SK-N-SH treated with all-trans-retinoic acid at 6 μM for 48 hours (cell line): ENCODE measurements around the gene PARVB.

ENCODE experiments used
- ATAC-seq: fragments of 200-7000 bp; cut with Tn5 transposase; 3 replicates; pipeline ENCODE4 v1.9.1; 2020; ENCODE audit warnings: mild to moderate bottlenecking, moderate library complexity
- ARNTL ChIP-seq: fragments of 450-650 bp; formaldehyde crosslinking; IDR thresholded peaks from 2 replicates; pipeline ENCODE4 v1.5.0; 2020; ENCODE audit warnings: low read depth, mild to moderate bottlenecking, moderate library complexity, borderline replicate concordance
- BACH2 ChIP-seq: fragments of 250-450 bp; sonication (Bioruptor Pico); IDR thresholded peaks from 2 replicates; pipeline ENCODE4 v1.9.0; 2021; ENCODE audit warnings: mild to moderate bottlenecking, borderline replicate concordance
- CSDC2 ChIP-seq: fragments of 250-450 bp; sonication (Bioruptor Pico); IDR thresholded peaks from 2 replicates; pipeline ENCODE4 v1.5.0; 2020; ENCODE audit warnings: mild to moderate bottlenecking, moderate library complexity
- GLIS3 ChIP-seq: fragments of 250-450 bp; sonication (Bioruptor Pico); IDR thresholded peaks from 2 replicates; pipeline ENCODE4 v1.5.0; 2020; ENCODE audit warnings: mild to moderate bottlenecking, moderate library complexity
- ISL1 ChIP-seq: fragments of 250-450 bp; sonication (Bioruptor Pico); IDR thresholded peaks from 2 replicates; pipeline ENCODE4 v2.1.2; 2022; ENCODE audit warnings: mild to moderate bottlenecking, moderate library complexity
- OSR1 ChIP-seq: fragments of 250-450 bp; sonication (Bioruptor Pico); IDR thresholded peaks from 2 replicates; pipeline ENCODE4 v1.8.0; 2022; ENCODE audit warnings: moderate library complexity, mild to moderate bottlenecking, inconsistent platforms
- RARB ChIP-seq: fragments of 250-450 bp; sonication (Bioruptor Pico); IDR thresholded peaks from 2 replicates; pipeline ENCODE4 v1.8.0; 2021; ENCODE audit warnings: mild to moderate bottlenecking, moderate library complexity
- SNAI2 ChIP-seq: fragments of 250-450 bp; sonication (Bioruptor Pico); IDR thresholded peaks from 2 replicates; pipeline ENCODE4 v1.5.0; 2020; ENCODE audit warnings: mild to moderate bottlenecking, moderate library complexity
- TCF4 ChIP-seq: fragments of 250-450 bp; sonication (Bioruptor Pico); IDR thresholded peaks from 2 replicates; pipeline ENCODE4 v1.8.0; 2021; ENCODE audit warnings: mild to moderate bottlenecking, moderate library complexity, borderline replicate concordance
- ZC3H10 ChIP-seq: fragments of 250-450 bp; sonication (Bioruptor Pico); IDR thresholded peaks from 2 replicates; pipeline ENCODE4 v1.5.1; 2021; ENCODE audit warnings: mild to moderate bottlenecking, moderate library complexity
- ZFP3 ChIP-seq: fragments of 250-450 bp; sonication (Bioruptor Pico); IDR thresholded peaks from 2 replicates; pipeline ENCODE4 v1.5.0; 2020; ENCODE audit warnings: mild to moderate bottlenecking, moderate library complexity
- ZFP30 ChIP-seq: fragments of 450-650 bp; formaldehyde crosslinking; IDR thresholded peaks from 2 replicates; pipeline ENCODE4 v1.5.0; 2022; ENCODE audit warnings: mild to moderate bottlenecking, moderate library complexity
- ZNF565 ChIP-seq: fragments of 450-650 bp; formaldehyde crosslinking; conservative IDR thresholded peaks from 2 replicates; pipeline ENCODE4 v1.5.0; 2020; ENCODE audit warnings: low read depth, mild to moderate bottlenecking, moderate library complexity
- TF ChIP-seq, protein P1 (sequence below): fragments of 250-450 bp; sonication (Bioruptor Pico); IDR thresholded peaks from 2 replicates; pipeline ENCODE4 v1.5.1; 2021; ENCODE audit warnings: mild to moderate bottlenecking, moderate library complexity
- TF ChIP-seq, protein P2 (sequence below): fragments of 250-450 bp; sonication (Bioruptor Pico); IDR thresholded peaks from 2 replicates; pipeline ENCODE4 v1.8.0; 2020; ENCODE audit warnings: mild to moderate bottlenecking, moderate library complexity, borderline replicate concordance
- TF ChIP-seq, protein P3 (sequence below): fragments of 250-450 bp; sonication (Bioruptor Pico); IDR thresholded peaks from 2 replicates; pipeline ENCODE4 v1.8.0; 2021; ENCODE audit warnings: low read depth, mild to moderate bottlenecking, moderate library complexity, borderline replicate concordance
- TF ChIP-seq, protein P4 (sequence below): fragments of 250-450 bp; sonication (Bioruptor Pico); IDR thresholded peaks from 2 replicates; pipeline ENCODE4 v1.5.0; 2020; ENCODE audit warnings: mild to moderate bottlenecking, moderate library complexity

Gene PARVB

DNA sequence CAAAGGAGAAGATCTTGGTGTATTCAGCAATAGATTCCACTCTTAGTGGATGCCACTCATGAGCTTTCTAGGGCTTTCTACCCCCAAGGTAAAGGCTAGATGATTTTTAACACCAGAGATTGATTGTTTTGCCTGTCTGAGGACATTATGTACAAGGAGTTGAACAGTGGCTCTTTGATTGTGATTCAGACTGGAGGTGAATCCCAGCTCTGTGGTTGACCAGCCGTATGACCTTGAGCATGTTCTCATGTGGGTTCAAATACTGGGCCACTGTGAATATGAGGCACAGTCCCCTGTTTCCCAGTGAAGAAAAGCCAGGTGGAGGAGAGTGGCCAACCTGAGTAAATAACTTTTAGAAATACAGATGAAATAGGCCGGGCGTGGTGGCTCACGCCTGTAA, 24.0 kb upstream of the PARVB start:
- ATAC-seq = no peak
- no peak for TF ChIP-seq CSDC2
- TF ChIP-seq SNAI2 (CRISPR knock-in tag) = no peak
- TF ChIP-seq, protein P1, sequence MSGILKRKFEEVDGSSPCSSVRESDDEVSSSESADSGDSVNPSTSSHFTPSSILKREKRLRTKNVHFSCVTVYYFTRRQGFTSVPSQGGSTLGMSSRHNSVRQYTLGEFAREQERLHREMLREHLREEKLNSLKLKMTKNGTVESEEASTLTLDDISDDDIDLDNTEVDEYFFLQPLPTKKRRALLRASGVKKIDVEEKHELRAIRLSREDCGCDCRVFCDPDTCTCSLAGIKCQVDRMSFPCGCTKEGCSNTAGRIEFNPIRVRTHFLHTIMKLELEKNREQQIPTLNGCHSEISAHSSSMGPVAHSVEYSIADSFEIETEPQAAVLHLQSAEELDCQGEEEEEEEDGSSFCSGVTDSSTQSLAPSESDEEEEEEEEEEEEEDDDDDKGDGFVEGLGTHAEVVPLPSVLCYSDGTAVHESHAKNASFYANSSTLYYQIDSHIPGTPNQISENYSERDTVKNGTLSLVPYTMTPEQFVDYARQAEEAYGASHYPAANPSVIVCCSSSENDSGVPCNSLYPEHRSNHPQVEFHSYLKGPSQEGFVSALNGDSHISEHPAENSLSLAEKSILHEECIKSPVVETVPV (CRISPR knock-in tag) = no peak
- TF ChIP-seq TCF4 (CRISPR knock-in tag) = no peak
- TF ChIP-seq, protein P2, sequence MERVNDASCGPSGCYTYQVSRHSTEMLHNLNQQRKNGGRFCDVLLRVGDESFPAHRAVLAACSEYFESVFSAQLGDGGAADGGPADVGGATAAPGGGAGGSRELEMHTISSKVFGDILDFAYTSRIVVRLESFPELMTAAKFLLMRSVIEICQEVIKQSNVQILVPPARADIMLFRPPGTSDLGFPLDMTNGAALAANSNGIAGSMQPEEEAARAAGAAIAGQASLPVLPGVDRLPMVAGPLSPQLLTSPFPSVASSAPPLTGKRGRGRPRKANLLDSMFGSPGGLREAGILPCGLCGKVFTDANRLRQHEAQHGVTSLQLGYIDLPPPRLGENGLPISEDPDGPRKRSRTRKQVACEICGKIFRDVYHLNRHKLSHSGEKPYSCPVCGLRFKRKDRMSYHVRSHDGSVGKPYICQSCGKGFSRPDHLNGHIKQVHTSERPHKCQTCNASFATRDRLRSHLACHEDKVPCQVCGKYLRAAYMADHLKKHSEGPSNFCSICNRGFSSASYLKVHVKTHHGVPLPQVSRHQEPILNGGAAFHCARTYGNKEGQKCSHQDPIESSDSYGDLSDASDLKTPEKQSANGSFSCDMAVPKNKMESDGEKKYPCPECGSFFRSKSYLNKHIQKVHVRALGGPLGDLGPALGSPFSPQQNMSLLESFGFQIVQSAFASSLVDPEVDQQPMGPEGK (CRISPR knock-in tag) = no peak
- TF ChIP-seq OSR1 (CRISPR knock-in tag) = no peak
- no peak for TF ChIP-seq RARB (CRISPR knock-in tag)

DNA sequence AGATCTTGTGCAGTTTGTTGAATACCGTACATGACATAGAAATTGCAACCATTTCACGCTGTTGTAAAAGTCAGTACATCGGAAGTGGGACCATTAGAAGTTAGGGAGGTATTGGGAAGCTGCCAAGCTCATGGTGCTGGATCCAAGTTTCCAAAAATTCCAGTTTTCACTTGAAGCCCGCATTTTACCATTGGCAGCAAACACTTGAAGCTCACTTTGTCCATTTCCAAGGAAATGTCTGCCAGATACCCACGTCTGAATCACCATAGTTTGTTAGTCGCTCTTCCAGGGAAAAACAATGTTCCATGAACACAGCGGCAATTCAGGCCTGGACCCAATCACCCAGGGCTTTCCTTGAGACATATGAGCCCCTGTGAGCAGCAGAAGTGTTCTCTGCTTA, 22.6 kb upstream of the PARVB start:
- ATAC-seq = no peak
- TF ChIP-seq, protein P3, sequence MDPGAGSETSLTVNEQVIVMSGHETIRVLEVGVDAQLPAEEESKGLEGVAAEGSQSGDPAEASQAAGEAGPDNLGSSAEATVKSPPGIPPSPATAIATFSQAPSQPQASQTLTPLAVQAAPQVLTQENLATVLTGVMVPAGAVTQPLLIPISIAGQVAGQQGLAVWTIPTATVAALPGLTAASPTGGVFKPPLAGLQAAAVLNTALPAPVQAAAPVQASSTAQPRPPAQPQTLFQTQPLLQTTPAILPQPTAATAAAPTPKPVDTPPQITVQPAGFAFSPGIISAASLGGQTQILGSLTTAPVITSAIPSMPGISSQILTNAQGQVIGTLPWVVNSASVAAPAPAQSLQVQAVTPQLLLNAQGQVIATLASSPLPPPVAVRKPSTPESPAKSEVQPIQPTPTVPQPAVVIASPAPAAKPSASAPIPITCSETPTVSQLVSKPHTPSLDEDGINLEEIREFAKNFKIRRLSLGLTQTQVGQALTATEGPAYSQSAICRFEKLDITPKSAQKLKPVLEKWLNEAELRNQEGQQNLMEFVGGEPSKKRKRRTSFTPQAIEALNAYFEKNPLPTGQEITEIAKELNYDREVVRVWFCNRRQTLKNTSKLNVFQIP (CRISPR knock-in tag) = no peak
- TF ChIP-seq ZC3H10 (CRISPR knock-in tag) = no peak
- TF ChIP-seq ARNTL = no peak
- TF ChIP-seq ZNF565 (CRISPR knock-in tag) = no peak
- TF ChIP-seq OSR1 (CRISPR knock-in tag) = no peak
- no peak for TF ChIP-seq RARB (CRISPR knock-in tag)
- no peak for TF ChIP-seq GLIS3 (CRISPR knock-in tag)
- TF ChIP-seq ZFP3 (CRISPR knock-in tag) = no peak
- no peak for TF ChIP-seq CSDC2
- TF ChIP-seq ZFP30 (CRISPR knock-in tag) = no peak
- TF ChIP-seq, protein P1 (CRISPR knock-in tag) = no peak

DNA sequence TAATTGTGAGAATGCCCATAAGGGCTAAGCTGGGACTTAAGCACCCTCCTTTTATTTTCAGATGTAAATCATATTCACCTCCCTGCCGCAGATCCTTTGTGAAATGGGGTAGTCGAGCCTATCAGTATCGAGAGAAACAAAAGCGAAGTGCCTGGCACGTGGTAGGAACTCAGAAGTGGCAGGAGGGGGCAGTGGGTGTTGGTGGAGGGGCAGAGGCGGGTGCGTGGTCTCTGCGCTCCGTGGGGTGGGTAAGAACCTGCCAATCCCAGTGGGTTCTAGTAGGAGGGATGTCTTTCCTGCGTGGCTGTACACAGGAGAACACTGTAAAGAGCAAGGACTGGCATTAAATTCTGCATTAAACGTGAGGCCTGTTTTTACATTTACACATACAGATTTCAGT, 21.8 kb upstream of the PARVB start:
- ATAC-seq = no peak

DNA sequence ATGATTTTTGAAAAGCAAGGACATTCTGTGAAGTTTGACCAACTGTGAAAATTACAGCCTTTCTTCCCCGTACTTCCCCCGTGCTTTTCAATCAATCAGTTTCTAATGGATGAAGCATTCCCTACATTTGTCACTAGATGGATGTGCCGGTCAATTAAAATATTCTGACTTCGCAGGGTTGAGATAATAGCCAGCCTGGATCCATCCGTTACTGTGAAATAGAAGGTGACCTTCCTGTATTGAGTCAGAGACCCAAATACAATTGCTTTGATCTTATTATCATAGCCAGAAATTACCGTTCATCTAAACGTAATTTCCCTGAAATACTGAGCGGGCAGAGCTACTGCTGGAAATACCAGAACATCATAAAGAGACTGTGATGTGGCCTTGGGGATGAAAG, 21.1 kb upstream of the PARVB start:
- no peak for TF ChIP-seq ISL1 (CRISPR knock-in tag)
- TF ChIP-seq, protein P4, sequence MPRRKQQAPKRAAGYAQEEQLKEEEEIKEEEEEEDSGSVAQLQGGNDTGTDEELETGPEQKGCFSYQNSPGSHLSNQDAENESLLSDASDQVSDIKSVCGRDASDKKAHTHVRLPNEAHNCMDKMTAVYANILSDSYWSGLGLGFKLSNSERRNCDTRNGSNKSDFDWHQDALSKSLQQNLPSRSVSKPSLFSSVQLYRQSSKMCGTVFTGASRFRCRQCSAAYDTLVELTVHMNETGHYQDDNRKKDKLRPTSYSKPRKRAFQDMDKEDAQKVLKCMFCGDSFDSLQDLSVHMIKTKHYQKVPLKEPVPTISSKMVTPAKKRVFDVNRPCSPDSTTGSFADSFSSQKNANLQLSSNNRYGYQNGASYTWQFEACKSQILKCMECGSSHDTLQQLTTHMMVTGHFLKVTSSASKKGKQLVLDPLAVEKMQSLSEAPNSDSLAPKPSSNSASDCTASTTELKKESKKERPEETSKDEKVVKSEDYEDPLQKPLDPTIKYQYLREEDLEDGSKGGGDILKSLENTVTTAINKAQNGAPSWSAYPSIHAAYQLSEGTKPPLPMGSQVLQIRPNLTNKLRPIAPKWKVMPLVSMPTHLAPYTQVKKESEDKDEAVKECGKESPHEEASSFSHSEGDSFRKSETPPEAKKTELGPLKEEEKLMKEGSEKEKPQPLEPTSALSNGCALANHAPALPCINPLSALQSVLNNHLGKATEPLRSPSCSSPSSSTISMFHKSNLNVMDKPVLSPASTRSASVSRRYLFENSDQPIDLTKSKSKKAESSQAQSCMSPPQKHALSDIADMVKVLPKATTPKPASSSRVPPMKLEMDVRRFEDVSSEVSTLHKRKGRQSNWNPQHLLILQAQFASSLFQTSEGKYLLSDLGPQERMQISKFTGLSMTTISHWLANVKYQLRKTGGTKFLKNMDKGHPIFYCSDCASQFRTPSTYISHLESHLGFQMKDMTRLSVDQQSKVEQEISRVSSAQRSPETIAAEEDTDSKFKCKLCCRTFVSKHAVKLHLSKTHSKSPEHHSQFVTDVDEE (CRISPR knock-in tag) = no peak
- no peak for TF ChIP-seq GLIS3 (CRISPR knock-in tag)
- ATAC-seq = no peak

More for the DNA sequence above, 21.8 kb upstream of the PARVB start:
- no peak for TF ChIP-seq BACH2 (CRISPR knock-in tag)
